ENCODE data around the gene TRIM49C.
"Not testable (repeated sequence)": the region's sequence is repeated elsewhere in the genome, so short reads cannot be mapped to it uniquely, and the experiment has no call there.

The TRIM49C gene, protein sequence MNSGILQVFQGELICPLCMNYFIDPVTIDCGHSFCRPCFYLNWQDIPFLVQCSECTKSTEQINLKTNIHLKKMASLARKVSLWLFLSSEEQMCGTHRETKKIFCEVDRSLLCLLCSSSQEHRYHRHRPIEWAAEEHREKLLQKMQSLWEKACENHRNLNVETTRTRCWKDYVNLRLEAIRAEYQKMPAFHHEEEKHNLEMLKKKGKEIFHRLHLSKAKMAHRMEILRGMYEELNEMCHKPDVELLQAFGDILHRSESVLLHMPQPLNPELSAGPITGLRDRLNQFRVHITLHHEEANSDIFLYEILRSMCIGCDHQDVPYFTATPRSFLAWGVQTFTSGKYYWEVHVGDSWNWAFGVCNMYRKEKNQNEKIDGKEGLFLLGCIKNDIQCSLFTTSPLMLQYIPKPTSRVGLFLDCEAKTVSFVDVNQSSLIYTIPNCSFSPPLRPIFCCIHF

GRCh38 chr11:90030806-90031205 is at the start of gene TRIM49C:
Gene TRIM49C (plus strand): TSS chr11:90031106. CDS start chr11:90035212, 4,106 bp downstream.
- H3K4me1 ChIP-seq (ENCODE audit: control insufficient read depth in 1 of 2, insufficient read depth in 2 of 2, low read length in 2 of 2); H3K27me3 ChIP-seq (ENCODE audit: control insufficient read depth in 1 of 2, insufficient read depth in 2 of 2, low read length in 2 of 2); H3K9ac ChIP-seq (ENCODE audit: low read depth in 1 of 2, low read length in 2 of 2); H3K36me3 ChIP-seq (ENCODE audit: control insufficient read depth in 1 of 2, insufficient read depth in 2 of 2, low read length in 2 of 2); H3K4me3 ChIP-seq (ENCODE audit: low read depth in 1 of 2, low read length in 2 of 2); H3K27ac ChIP-seq (ENCODE audit: low read depth, low read length); H3K9me3 ChIP-seq (ENCODE audit: control insufficient read depth in 1 of 2, low read length in 2 of 2): not testable (repeated sequence)

DNA sequence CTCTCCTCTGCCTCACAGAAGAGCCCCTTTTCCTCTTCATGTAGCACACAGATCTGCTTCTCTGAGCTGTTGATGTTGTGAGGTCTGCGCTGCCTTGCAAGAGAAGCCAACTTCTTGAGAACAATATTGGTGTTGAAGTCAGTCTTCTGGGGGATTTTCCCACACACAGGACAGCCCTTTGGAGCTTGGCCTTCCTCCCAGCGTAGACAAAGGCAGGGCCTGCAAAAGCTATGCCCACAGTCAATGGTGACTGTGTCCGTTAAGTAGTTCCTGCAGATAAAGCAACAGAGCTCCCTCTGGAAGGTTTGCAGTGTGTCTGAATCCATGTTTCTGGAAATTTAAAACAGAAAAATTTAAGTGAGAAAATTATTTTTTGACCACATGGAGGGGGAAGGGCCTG is 6.7 kb upstream of the TRIM49C start:
- not testable (repeated sequence) for H3K4me3 ChIP-seq (ENCODE audit: low read depth in 1 of 2, low read length in 2 of 2); H3K27me3 ChIP-seq (ENCODE audit: control insufficient read depth in 1 of 2, insufficient read depth in 2 of 2, low read length in 2 of 2); H3K36me3 ChIP-seq (ENCODE audit: control insufficient read depth in 1 of 2, insufficient read depth in 2 of 2, low read length in 2 of 2); H3K4me1 ChIP-seq (ENCODE audit: control insufficient read depth in 1 of 2, insufficient read depth in 2 of 2, low read length in 2 of 2); H3K9me3 ChIP-seq (ENCODE audit: control insufficient read depth in 1 of 2, low read length in 2 of 2); H3K9ac ChIP-seq (ENCODE audit: low read depth in 1 of 2, low read length in 2 of 2); H3K27ac ChIP-seq (ENCODE audit: low read depth, low read length)

GRCh38 chr11:90051591-90052209 is 20.8 kb downstream of the TRIM49C start:
- not testable (repeated sequence) for H3K4me1 ChIP-seq (ENCODE audit: control insufficient read depth in 1 of 2, insufficient read depth in 2 of 2, low read length in 2 of 2); H3K36me3 ChIP-seq (ENCODE audit: control insufficient read depth in 1 of 2, insufficient read depth in 2 of 2, low read length in 2 of 2); H3K4me3 ChIP-seq (ENCODE audit: low read depth in 1 of 2, low read length in 2 of 2); H3K27ac ChIP-seq (ENCODE audit: low read depth, low read length); H3K9me3 ChIP-seq (ENCODE audit: control insufficient read depth in 1 of 2, low read length in 2 of 2); H3K27me3 ChIP-seq (ENCODE audit: control insufficient read depth in 1 of 2, insufficient read depth in 2 of 2, low read length in 2 of 2); H3K9ac ChIP-seq (ENCODE audit: low read depth in 1 of 2, low read length in 2 of 2)

- not testable (repeated sequence) for H3K36me3 ChIP-seq (ENCODE audit: control insufficient read depth in 1 of 2, insufficient read depth in 2 of 2, low read length in 2 of 2); H3K9ac ChIP-seq (ENCODE audit: low read depth in 1 of 2, low read length in 2 of 2); H3K4me1 ChIP-seq (ENCODE audit: control insufficient read depth in 1 of 2, insufficient read depth in 2 of 2, low read length in 2 of 2); H3K4me3 ChIP-seq (ENCODE audit: low read depth in 1 of 2, low read length in 2 of 2); H3K27ac ChIP-seq (ENCODE audit: low read depth, low read length); H3K27me3 ChIP-seq (ENCODE audit: control insufficient read depth in 1 of 2, insufficient read depth in 2 of 2, low read length in 2 of 2); H3K9me3 ChIP-seq (ENCODE audit: control insufficient read depth in 1 of 2, low read length in 2 of 2)
Observed at GRCh38 chr11:90052311-90052710, 21.4 kb downstream of the TRIM49C start.

GRCh38 chr11:90053545-90053944 is 22.6 kb downstream of the TRIM49C start:
- not testable (repeated sequence) for H3K36me3 ChIP-seq (ENCODE audit: control insufficient read depth in 1 of 2, insufficient read depth in 2 of 2, low read length in 2 of 2); H3K27ac ChIP-seq (ENCODE audit: low read depth, low read length); H3K4me1 ChIP-seq (ENCODE audit: control insufficient read depth in 1 of 2, insufficient read depth in 2 of 2, low read length in 2 of 2)

DNA sequence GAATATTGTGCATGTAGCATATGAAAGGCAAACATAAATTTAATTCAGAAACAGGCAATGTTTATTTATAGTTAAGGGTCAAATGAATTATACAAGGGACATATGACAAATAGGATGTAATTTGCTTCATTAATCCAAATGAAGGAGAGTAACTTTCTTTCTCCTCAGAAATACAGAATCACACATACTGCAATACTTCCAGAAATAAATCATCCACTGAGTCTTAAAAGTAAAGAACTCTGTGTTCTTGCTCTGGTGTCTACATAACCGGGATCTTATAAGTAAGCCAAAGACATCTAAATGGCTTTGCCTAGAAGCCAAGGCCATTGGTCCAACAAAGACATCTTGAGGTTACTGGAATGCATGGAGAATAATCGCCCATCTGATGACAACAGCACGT is 54.7 kb downstream of the TRIM49C start, which contains the start of gene UBTFL1:
Gene UBTFL1 (plus strand): TSS at position 301 of the 400 bp plus-strand sequence. CDS start 0 bp downstream, at position 301.
- not testable (repeated sequence) for H3K27ac ChIP-seq (ENCODE audit: low read depth, low read length); H3K9me3 ChIP-seq (ENCODE audit: control insufficient read depth in 1 of 2, low read length in 2 of 2); H3K4me1 ChIP-seq (ENCODE audit: control insufficient read depth in 1 of 2, insufficient read depth in 2 of 2, low read length in 2 of 2); H3K4me3 ChIP-seq (ENCODE audit: low read depth in 1 of 2, low read length in 2 of 2); H3K9ac ChIP-seq (ENCODE audit: low read depth in 1 of 2, low read length in 2 of 2); H3K36me3 ChIP-seq (ENCODE audit: control insufficient read depth in 1 of 2, insufficient read depth in 2 of 2, low read length in 2 of 2); H3K27me3 ChIP-seq (ENCODE audit: control insufficient read depth in 1 of 2, insufficient read depth in 2 of 2, low read length in 2 of 2)

More at GRCh38 chr11:90053545-90053944, 22.6 kb downstream of the TRIM49C start:
- H3K9me3 ChIP-seq (ENCODE audit: control insufficient read depth in 1 of 2, low read length in 2 of 2); H3K27me3 ChIP-seq (ENCODE audit: control insufficient read depth in 1 of 2, insufficient read depth in 2 of 2, low read length in 2 of 2); H3K9ac ChIP-seq (ENCODE audit: low read depth in 1 of 2, low read length in 2 of 2); H3K4me3 ChIP-seq (ENCODE audit: low read depth in 1 of 2, low read length in 2 of 2): not testable (repeated sequence)

DNA sequence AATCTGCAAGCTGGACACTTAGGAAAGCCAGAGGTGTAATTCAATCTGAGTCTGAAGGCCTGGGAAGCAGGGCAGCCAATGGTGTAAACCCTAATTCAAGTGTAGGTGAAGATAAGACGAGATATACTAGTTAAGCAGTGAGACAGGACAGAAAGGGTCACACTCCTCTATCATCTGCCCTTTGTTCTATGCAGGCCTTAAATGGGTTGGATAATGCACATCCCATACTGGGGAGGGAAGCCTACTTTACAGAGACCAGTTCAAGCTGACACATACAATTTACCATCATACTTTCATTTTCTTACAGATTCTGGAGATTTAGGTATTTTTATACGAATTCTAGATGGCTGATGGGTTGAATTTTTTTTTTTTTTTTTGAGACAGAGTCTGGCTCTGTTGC is 57.8 kb downstream of the TRIM49C start:
- H3K27me3 ChIP-seq (ENCODE audit: control insufficient read depth in 1 of 2, insufficient read depth in 2 of 2, low read length in 2 of 2); H3K36me3 ChIP-seq (ENCODE audit: control insufficient read depth in 1 of 2, insufficient read depth in 2 of 2, low read length in 2 of 2); H3K27ac ChIP-seq (ENCODE audit: low read depth, low read length); H3K9ac ChIP-seq (ENCODE audit: low read depth in 1 of 2, low read length in 2 of 2); H3K4me1 ChIP-seq (ENCODE audit: control insufficient read depth in 1 of 2, insufficient read depth in 2 of 2, low read length in 2 of 2); H3K9me3 ChIP-seq (ENCODE audit: control insufficient read depth in 1 of 2, low read length in 2 of 2); H3K4me3 ChIP-seq (ENCODE audit: low read depth in 1 of 2, low read length in 2 of 2): not testable (repeated sequence)
